ENCODE results near the gene TALDO1.

The TALDO1 gene

GRCh38 chr11:765025-765801 is 17.9 kb downstream of the TALDO1 start:
- no peak for DNase-seq (ENCODE audit: insufficient read length, low spot score)
- no peak for TF ChIP-seq POLR2A (IDR thresholded peaks at IDR 0.05; ENCODE audit: low read depth, low read length)
- no peak for FAIRE-seq

- DNase-seq (ENCODE audit: insufficient read length, low spot score) (no peak), FAIRE-seq (no peak)
- no peak for TF ChIP-seq POLR2A (IDR thresholded peaks at IDR 0.05; ENCODE audit: low read depth, low read length)
These were observed 18.5 kb downstream of the TALDO1 start for GRCh38 chr11:765802-766091.

GRCh38 chr11:766106-766935 is 19.1 kb downstream of the TALDO1 start:
- no peak for DNase-seq (ENCODE audit: insufficient read length, low spot score)
- no peak for TF ChIP-seq POLR2A (IDR thresholded peaks at IDR 0.05; ENCODE audit: low read depth, low read length)
- no peak for FAIRE-seq

DNA sequence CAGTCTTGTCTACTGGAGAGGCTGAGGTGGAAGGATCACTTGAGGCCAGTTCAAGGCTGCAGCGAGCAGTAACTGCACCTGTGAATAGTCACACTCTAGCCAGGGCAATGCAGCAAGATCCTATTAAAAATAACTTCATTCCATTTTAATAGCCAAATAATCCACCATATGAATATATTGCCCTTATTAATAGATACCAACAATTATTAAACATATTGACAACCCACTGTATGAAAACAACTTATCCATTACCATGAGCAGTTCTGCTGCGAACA is 19.6 kb downstream of the TALDO1 start:
- TF ChIP-seq POLR2A (IDR thresholded peaks at IDR 0.05; ENCODE audit: low read depth, low read length): no peak
- DNase-seq (ENCODE audit: insufficient read length, low spot score): no peak
- no peak for FAIRE-seq

- no peak for FAIRE-seq
- no peak for TF ChIP-seq POLR2A (IDR thresholded peaks at IDR 0.05; ENCODE audit: low read depth, low read length)
- DNase-seq (ENCODE audit: insufficient read length, low spot score): no peak
These were observed 20.0 kb downstream of the TALDO1 start for GRCh38 chr11:767238-767637.

DNA sequence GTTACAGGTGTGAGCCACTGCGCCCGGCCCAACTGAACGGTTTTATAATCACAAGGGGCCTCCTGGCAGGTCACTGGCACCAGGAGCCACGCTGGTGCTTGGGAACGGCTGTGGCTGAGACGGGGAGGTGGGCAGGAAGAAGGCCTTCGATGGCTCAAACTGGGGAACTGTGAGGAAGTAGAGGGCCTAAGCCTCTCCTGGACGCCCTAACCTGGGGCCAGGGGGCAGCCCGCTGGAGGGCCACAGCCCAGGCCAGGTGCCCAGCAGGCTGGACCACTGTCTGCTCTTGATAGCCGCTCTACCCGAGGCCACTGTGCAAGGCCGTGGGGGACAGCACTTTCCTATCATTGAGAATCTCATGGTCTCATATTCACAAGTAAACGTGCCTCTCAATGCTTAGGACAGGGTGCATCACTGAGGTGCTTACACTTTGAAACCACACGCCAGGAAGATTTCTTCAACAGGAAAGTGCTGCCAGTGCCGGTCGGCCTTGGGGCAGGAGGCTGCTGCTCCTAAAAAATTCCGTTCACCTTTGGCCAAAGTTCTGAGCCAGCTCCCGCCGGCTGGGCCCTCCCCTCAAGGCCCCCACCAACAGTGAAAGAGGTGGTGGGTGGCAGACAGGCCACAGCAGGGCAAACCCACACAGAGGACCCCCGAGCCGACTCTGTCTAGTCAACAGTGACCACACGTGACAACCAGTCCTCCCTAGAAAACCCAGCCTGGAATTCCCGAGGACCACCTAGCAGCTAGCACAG is 22.8 kb downstream of the TALDO1 start:
- FAIRE-seq (no peak), DNase-seq (ENCODE audit: insufficient read length, low spot score) (no peak)
- TF ChIP-seq POLR2A (IDR thresholded peaks at IDR 0.05; ENCODE audit: low read depth, low read length): no peak

DNA sequence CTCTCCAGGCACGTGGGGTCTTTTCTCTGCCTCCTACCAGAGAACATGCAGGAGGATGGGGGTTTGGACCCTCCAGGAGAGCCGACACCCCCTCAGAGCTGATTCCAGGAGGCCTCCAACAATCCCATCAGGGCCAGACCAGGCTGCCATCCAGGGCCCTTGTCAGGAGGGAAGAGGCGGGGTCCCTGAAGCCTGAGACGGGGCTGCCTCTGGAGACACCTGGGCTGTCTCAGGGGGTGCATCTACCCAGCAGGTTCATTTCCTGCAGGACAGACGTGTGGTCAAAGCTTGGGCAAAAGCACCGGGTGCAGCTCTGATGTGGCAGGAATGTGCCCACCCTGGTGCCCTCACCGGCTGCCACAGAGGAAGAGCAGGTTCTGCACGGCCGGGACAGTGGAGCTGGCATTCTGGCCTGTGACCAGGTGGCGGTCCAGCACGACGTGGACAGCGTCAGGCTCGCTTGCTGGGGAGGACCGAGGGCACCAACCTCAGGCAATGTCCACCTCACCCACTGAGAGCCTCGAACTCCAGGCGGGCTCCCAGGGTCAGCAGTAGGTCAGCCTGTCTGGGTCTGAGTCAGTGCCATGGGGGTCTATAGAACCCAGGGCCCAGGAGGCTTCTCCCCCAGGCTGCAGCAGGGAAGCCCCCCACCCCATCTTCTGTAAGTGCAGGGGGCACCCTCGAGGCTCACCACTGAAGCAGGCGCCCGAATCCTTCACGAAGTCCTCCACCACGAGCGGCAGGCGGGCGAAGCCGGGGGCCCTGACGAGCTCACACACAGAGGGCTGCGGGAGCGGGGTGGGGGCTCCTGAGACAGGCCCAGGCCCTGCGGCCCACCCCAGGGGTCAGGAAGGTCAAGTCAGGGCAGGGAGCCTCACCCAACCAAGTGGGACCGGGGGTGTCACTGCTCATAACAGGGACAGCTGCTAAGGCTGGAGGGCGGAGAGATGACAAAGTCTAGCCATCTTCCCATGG is 23.7 kb downstream of the TALDO1 start:
- FAIRE-seq (no peak), DNase-seq (ENCODE audit: insufficient read length, low spot score) (no peak)
- no peak for TF ChIP-seq POLR2A (IDR thresholded peaks at IDR 0.05; ENCODE audit: low read depth, low read length)

- no peak for DNase-seq (ENCODE audit: insufficient read length, low spot score)
- TF ChIP-seq POLR2A (IDR thresholded peaks at IDR 0.05; ENCODE audit: low read depth, low read length): no peak
- no peak for FAIRE-seq
These were observed 24.4 kb downstream of the TALDO1 start for GRCh38 chr11:771617-772204.

GRCh38 chr11:772429-773390 is 25.4 kb downstream of the TALDO1 start:
- FAIRE-seq: no peak
- no peak for TF ChIP-seq POLR2A (IDR thresholded peaks at IDR 0.05; ENCODE audit: low read depth, low read length)

GRCh38 chr11:773425-773824 is 26.2 kb downstream of the TALDO1 start:
- FAIRE-seq (no peak), DNase-seq (ENCODE audit: insufficient read length, low spot score) (no peak)
- no peak for TF ChIP-seq POLR2A (IDR thresholded peaks at IDR 0.05; ENCODE audit: low read depth, low read length)

More at GRCh38 chr11:772429-773390, 25.4 kb downstream of the TALDO1 start:
- DNase-seq (ENCODE audit: insufficient read length, low spot score): no peak

- FAIRE-seq (no peak), DNase-seq (ENCODE audit: insufficient read length, low spot score) (no peak)
- no peak for TF ChIP-seq POLR2A (IDR thresholded peaks at IDR 0.05; ENCODE audit: low read depth, low read length)
These were observed 26.6 kb downstream of the TALDO1 start for GRCh38 chr11:773830-774229.
